ENCODE data around the gene BBS9. TPM values are rescaled to one million over a fixed set of nuclear protein-coding genes. Genes with fewer than 3 reads are reported as not detected.

BBS9 gene
- total and polyA plus RNA-seq, 4 donors = 2.3 to 9.5 (median 4.5) TPM

GRCh38 chr7:33654676-33655075 is 525.3 kb downstream of the BBS9 start:
- DNase-seq (ENCODE audit: low spot score) = no peak
- Histone ChIP-seq H3K9me3 (ENCODE audit: control insufficient read depth in 4 of 4, low read length in 3 of 4) (no peaks in the 10 kb centered on the region), H3K4me3 (ENCODE audit: low read depth in 1 of 3, low read length in 3 of 3) (no peak overlapping the region), H3K27me3 (ENCODE audit: control insufficient read depth in 4 of 4, insufficient read depth in 4 of 4, low read length in 3 of 4) (no peaks in the 10 kb centered on the region), H3K27ac (ENCODE audit: low read depth in 1 of 2, low read length in 2 of 2) (no peak overlapping the region), H3K9ac (ENCODE audit: low read depth in 1 of 2, low read length in 2 of 2) (no peak overlapping the region), H3K36me3 (ENCODE audit: control insufficient read depth in 4 of 4, insufficient read depth in 3 of 4, low read depth in 1 of 4, low read length in 3 of 4) (no peaks in the 10 kb centered on the region), H3K4me1 (ENCODE audit: control insufficient read depth in 4 of 4, insufficient read depth in 4 of 4, low read length in 3 of 4) (no peaks in the 10 kb centered on the region)
- 94% methylated on average over 5 of the region's 5 CpGs for WGBS
- no peak for TF ChIP-seq MAX (IDR thresholded peaks at IDR 0.05)
- TF ChIP-seq ATF3 (IDR thresholded peaks at IDR 0.05) = no peak
- TF ChIP-seq RXRA (IDR thresholded peaks at IDR 0.05) = no peak
- no peak for TF ChIP-seq REST (IDR thresholded peaks at IDR 0.05)
- TF ChIP-seq YY1 (IDR thresholded peaks at IDR 0.05) = no peak
- TF ChIP-seq FOXA2 (IDR thresholded peaks at IDR 0.05) = no peak
- TF ChIP-seq, protein P1, sequence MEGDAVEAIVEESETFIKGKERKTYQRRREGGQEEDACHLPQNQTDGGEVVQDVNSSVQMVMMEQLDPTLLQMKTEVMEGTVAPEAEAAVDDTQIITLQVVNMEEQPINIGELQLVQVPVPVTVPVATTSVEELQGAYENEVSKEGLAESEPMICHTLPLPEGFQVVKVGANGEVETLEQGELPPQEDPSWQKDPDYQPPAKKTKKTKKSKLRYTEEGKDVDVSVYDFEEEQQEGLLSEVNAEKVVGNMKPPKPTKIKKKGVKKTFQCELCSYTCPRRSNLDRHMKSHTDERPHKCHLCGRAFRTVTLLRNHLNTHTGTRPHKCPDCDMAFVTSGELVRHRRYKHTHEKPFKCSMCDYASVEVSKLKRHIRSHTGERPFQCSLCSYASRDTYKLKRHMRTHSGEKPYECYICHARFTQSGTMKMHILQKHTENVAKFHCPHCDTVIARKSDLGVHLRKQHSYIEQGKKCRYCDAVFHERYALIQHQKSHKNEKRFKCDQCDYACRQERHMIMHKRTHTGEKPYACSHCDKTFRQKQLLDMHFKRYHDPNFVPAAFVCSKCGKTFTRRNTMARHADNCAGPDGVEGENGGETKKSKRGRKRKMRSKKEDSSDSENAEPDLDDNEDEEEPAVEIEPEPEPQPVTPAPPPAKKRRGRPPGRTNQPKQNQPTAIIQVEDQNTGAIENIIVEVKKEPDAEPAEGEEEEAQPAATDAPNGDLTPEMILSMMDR (IDR thresholded peaks at IDR 0.05; ENCODE audit: low read depth, low read length, missing input control) = no peak
- TF ChIP-seq EGR1 (IDR thresholded peaks at IDR 0.05; ENCODE audit: low read depth in 2 of 2) = no peak
- no peak for TF ChIP-seq HNF4G (IDR thresholded peaks at IDR 0.05)
- no peak for TF ChIP-seq NR2F2 (IDR thresholded peaks at IDR 0.05)
- no peak for TF ChIP-seq TAF1 (conservative IDR thresholded peaks at IDR 0.05)
- TF ChIP-seq HNF4A (conservative IDR thresholded peaks at IDR 0.05) = no peak
- TF ChIP-seq FOXA1 (IDR thresholded peaks at IDR 0.05) = no peak
- no peak for TF ChIP-seq SP1 (IDR thresholded peaks at IDR 0.05)
- TF ChIP-seq, protein P2, sequence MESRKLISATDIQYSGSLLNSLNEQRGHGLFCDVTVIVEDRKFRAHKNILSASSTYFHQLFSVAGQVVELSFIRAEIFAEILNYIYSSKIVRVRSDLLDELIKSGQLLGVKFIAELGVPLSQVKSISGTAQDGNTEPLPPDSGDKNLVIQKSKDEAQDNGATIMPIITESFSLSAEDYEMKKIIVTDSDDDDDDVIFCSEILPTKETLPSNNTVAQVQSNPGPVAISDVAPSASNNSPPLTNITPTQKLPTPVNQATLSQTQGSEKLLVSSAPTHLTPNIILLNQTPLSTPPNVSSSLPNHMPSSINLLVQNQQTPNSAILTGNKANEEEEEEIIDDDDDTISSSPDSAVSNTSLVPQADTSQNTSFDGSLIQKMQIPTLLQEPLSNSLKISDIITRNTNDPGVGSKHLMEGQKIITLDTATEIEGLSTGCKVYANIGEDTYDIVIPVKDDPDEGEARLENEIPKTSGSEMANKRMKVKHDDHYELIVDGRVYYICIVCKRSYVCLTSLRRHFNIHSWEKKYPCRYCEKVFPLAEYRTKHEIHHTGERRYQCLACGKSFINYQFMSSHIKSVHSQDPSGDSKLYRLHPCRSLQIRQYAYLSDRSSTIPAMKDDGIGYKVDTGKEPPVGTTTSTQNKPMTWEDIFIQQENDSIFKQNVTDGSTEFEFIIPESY (IDR thresholded peaks at IDR 0.05) = no peak
- no peak for TF ChIP-seq JUND (IDR thresholded peaks at IDR 0.05)
- no peak for TF ChIP-seq RAD21 (IDR thresholded peaks at IDR 0.05)

Small RNAs within 50 kb of the gene (small RNA-seq; reads per million reads assigned to genes)
- not detected for gene AC007312.1
- gene AC074338.1 = not detected
- not detected for gene RNA5SP229

Other genes with a start within 250 kb of the BBS9 start
- 10 to 100 TPM; 22.5 to 29.5 TPM for gene KBTBD2, start 237.8 kb upstream of the BBS9 start, total RNA-seq
- gene KBTBD2, start 237.8 kb upstream of the BBS9 start, polyA plus RNA-seq = 1 to 10 TPM; 7.1 to 7.6 TPM
- gene FKBP9, start 172.1 kb upstream of the BBS9 start, total RNA-seq = 10 to 100 TPM; 20.3 to 44.8 TPM
- 10 to 100 TPM; 13.7 to 20.2 TPM for gene FKBP9, start 172.1 kb upstream of the BBS9 start, polyA plus RNA-seq
- 10 to 100 TPM in 1 of 2 donors, 1 to 10 TPM in 1; 9.5 to 41.6 TPM for gene NT5C3A, start 66.8 kb upstream of the BBS9 start, total RNA-seq
- 1 to 10 TPM; 4.3 to 9.8 TPM for gene NT5C3A, start 66.8 kb upstream of the BBS9 start, polyA plus RNA-seq
- gene RP9, start 20.2 kb upstream of the BBS9 start, total RNA-seq = 1 to 10 TPM; 3.6 to 5.1 TPM
- gene RP9, start 20.2 kb upstream of the BBS9 start, polyA plus RNA-seq = 1 to 10 TPM; 3.3 to 7.7 TPM